Endothelial cell (in vitro differentiated cells): ENCODE data around the gene PIWIL4. TPM values are rescaled to one million over a fixed set of nuclear protein-coding genes. Genes with fewer than 3 reads are reported as not detected.

Experiments
- DNase-seq: peaks from one replicate; pipeline ENCODE4 v3.0.0; 2021; ENCODE audit warnings: low spot score
- H3K27ac Mint-ChIP-seq: one replicate; pipeline ENCODE4 v1.8.0; 2021; ENCODE audit warnings: mixed read lengths, inconsistent platforms; ENCODE audit not compliant: unreplicated experiment
- H3K27me3 Mint-ChIP-seq: one replicate; pipeline ENCODE4 v1.8.0; 2021; ENCODE audit warnings: mild to moderate bottlenecking, moderate library complexity, mixed read lengths, inconsistent platforms; ENCODE audit not compliant: unreplicated experiment
- H3K36me3 Mint-ChIP-seq: one replicate; pipeline ENCODE4 v1.8.0; 2021; ENCODE audit warnings: mild to moderate bottlenecking, low read depth, mixed read lengths, inconsistent platforms; ENCODE audit not compliant: unreplicated experiment
- H3K4me1 Mint-ChIP-seq: one replicate; pipeline ENCODE4 v1.8.0; 2021; ENCODE audit warnings: mild to moderate bottlenecking, mixed read lengths, inconsistent platforms; ENCODE audit not compliant: unreplicated experiment
- H3K4me3 Mint-ChIP-seq: one replicate; pipeline ENCODE4 v1.8.0; 2021; ENCODE audit warnings: mild to moderate bottlenecking, mixed read lengths, inconsistent platforms; ENCODE audit not compliant: unreplicated experiment
- H3K9me3 Mint-ChIP-seq: one replicate; pipeline ENCODE4 v1.8.0; 2021; ENCODE audit warnings: mixed read lengths, inconsistent platforms; ENCODE audit not compliant: unreplicated experiment
- total RNA-seq: library from RNA; stranded (reverse); fragmentation: NEBNext Ultra II Directional; extraction: Animal tissue kit (Norgen Biotek cat#: 25700); gene quantifications from one replicate; pipeline ENCODE4 v1.2.1, GENCODE V29; 2021; ENCODE audit not compliant: unreplicated experiment
- TF ChIP-seq, protein P1 (sequence below): fragments of 200-600 bp; sonication (generic); IDR thresholded peaks from one replicate; pipeline ENCODE4 v1.5.0; 2021; ENCODE audit warnings: antibody characterized with exemption; ENCODE audit not compliant: unreplicated experiment

PIWIL4 gene
- total RNA-seq, 1 donor from 2014 or later, result 0.54 TPM

DNA sequence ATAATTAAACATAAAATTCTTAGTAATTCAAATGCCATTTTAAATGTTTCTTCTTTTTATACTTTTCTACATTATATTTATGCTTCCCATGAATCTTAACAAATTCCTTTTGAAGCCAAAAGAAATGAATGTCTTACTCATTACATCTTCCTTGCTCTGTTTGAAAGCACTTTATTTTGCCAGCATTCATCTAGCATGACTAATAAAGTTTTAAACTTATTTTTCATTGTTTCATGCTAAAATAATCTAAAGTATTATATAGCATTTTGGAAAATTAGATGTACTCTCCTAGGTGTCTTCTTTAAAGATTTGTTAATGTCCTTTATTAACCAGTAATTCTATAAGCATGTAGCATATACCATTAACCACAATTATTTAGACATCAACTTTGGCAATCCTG is 9.7 kb upstream of the PIWIL4 start:
- Mint-ChIP-seq H3K4me1 (peaks cover 12% of the 10 kb centered on the region), H3K9me3 (no peaks in the 10 kb centered on the region), H3K4me3 (no peak overlapping the region), H3K27ac (no peak overlapping the region), H3K36me3 (no peaks in the 10 kb centered on the region), H3K27me3 (no peaks in the 10 kb centered on the region)
- no peak for DNase-seq
- TF ChIP-seq, protein P1, sequence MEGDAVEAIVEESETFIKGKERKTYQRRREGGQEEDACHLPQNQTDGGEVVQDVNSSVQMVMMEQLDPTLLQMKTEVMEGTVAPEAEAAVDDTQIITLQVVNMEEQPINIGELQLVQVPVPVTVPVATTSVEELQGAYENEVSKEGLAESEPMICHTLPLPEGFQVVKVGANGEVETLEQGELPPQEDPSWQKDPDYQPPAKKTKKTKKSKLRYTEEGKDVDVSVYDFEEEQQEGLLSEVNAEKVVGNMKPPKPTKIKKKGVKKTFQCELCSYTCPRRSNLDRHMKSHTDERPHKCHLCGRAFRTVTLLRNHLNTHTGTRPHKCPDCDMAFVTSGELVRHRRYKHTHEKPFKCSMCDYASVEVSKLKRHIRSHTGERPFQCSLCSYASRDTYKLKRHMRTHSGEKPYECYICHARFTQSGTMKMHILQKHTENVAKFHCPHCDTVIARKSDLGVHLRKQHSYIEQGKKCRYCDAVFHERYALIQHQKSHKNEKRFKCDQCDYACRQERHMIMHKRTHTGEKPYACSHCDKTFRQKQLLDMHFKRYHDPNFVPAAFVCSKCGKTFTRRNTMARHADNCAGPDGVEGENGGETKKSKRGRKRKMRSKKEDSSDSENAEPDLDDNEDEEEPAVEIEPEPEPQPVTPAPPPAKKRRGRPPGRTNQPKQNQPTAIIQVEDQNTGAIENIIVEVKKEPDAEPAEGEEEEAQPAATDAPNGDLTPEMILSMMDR, result no peak

DNA sequence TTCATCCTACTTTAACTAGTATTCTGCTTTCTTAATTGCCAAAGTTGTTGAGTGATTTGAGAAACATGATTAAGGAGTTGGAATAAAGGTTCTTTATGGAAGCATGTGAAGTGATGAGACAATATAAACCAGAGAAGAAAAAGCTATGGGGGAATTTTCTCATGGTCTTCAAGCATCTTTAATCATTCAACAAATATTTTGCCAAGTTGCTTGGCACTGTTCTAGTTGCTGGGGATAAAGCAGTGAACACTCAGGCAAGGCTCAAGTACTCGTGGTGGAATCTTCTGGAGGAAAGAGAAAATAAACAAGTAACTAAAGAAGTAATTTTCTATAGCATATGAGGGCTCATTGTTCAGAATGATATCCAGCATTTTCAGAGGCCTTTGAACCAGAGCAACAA is 9.2 kb upstream of the PIWIL4 start:
- H3K4me3 Mint-ChIP-seq, result no peak overlapping the region
- TF ChIP-seq, protein P1, result no peak
- H3K9me3 Mint-ChIP-seq, result no peaks in the 10 kb centered on the region
- peaks cover 16% of the 10 kb centered on the region for H3K4me1 Mint-ChIP-seq
- no peaks in the 10 kb centered on the region for H3K27me3 Mint-ChIP-seq
- DNase-seq, result no peak
- no peak overlapping the region for H3K27ac Mint-ChIP-seq
- no peaks in the 10 kb centered on the region for H3K36me3 Mint-ChIP-seq

DNA sequence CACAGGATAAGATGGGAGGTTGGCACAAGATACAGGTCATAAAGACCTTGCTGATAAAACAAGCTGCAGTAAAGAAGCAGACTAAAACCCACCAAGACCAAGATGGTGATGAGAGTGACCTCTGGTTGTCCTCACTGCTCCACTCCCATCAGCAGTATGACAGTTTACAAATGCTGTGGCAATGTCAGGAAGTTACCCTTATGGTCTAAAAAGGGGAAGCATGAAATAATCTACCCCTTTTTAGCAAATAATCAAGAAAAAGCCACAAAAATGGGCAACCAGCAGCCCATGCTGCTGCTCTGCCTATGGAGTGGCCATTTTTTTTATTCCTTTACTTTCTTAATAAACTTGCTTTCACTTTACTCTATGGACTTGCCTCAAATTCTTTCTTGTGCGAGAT is 8.7 kb upstream of the PIWIL4 start:
- no peak overlapping the region for H3K27ac Mint-ChIP-seq
- TF ChIP-seq, protein P1, result no peak
- H3K4me3 Mint-ChIP-seq, result no peak overlapping the region
- no peak for DNase-seq
- no peaks in the 10 kb centered on the region for H3K27me3 Mint-ChIP-seq
- no peaks in the 10 kb centered on the region for H3K9me3 Mint-ChIP-seq
- peaks cover 18% of the 10 kb centered on the region for H3K4me1 Mint-ChIP-seq
- H3K36me3 Mint-ChIP-seq, result no peaks in the 10 kb centered on the region

DNA sequence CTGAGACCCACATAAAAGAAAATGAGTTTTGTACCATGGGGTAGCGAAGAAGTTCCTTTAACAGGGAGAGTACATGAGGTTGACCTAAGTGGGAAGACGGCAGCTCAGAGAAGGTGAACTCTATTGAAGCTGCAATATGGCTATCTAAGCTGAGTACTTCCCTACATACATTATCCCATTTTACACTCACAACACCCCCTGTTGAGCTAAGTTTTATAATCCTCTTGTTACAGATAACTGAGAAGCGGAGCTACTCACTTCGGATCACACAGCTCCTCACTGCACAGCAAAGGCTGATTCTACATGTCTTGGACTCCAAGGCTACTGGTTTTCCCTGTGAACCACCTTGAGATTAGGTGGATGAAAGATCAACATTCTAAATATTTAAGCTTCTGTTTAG is 8.2 kb upstream of the PIWIL4 start:
- TF ChIP-seq, protein P1, result no peak
- Mint-ChIP-seq H3K9me3 (no peaks in the 10 kb centered on the region), H3K4me3 (no peak overlapping the region), H3K36me3 (no peaks in the 10 kb centered on the region), H3K27ac (no peak overlapping the region), H3K27me3 (no peaks in the 10 kb centered on the region), H3K4me1 (peaks cover 18% of the 10 kb centered on the region)
- no peak for DNase-seq

DNA sequence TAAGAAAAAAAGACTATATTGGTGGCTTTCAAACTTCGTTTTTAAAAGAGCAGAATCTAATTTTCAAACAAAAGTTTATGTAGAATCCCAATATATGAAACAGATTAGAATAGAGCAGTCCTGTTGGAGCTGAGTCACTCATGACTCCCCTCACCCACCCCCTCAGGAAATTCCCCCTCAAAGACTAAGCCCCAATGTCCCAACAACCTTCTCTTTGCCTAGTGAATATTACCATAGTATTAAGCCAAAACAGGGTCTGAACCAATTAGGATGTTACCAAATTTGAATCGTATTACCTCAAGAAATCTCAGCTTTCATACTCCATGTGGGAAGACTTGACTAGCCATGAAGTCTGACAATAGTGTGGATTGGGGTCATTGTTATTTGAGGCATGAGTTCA is 7.8 kb upstream of the PIWIL4 start:
- Mint-ChIP-seq H3K27ac (no peak overlapping the region), H3K4me3 (no peak overlapping the region), H3K27me3 (no peaks in the 10 kb centered on the region), H3K4me1 (peaks cover 18% of the 10 kb centered on the region), H3K9me3 (no peaks in the 10 kb centered on the region), H3K36me3 (no peaks in the 10 kb centered on the region)
- TF ChIP-seq, protein P1, result no peak
- no peak for DNase-seq
